Stomach smooth muscle (tissue), 2 donors: ENCODE data around the gene YBX2.
"Not testable (repeated sequence)": the region's sequence is repeated elsewhere in the genome, so short reads cannot be mapped to it uniquely, and the experiment has no call there.

Source experiments
- H3K27ac ChIP-seq: one replicate; pipeline ENCODE4 v1.7.0; 2013; ENCODE audit warnings: mild to moderate bottlenecking, low read length, inconsistent platforms
- H3K27me3 ChIP-seq, 2 donors: one replicate each; pipeline ENCODE4 v1.7.0; 2013; ENCODE audit warnings: low read length in 2 of 2; ENCODE audit not compliant: insufficient read depth in 2 of 2, control insufficient read depth in 1 of 2
- H3K36me3 ChIP-seq, 2 donors: one replicate each; pipeline ENCODE4 v1.7.0; 2013; ENCODE audit warnings: low read length in 2 of 2; ENCODE audit not compliant: control insufficient read depth in 2 of 2, insufficient read depth in 2 of 2
- H3K4me1 ChIP-seq: one replicate; pipeline ENCODE4 v1.7.0; 2013; ENCODE audit warnings: low read length; ENCODE audit not compliant: control insufficient read depth, insufficient read depth
- H3K4me3 ChIP-seq, 2 donors: one replicate each; pipeline ENCODE4 v1.7.0; 2013; ENCODE audit warnings: low read length in 2 of 2
- H3K9ac ChIP-seq, 2 donors: one replicate each; pipeline ENCODE4 v1.7.0; 2013; ENCODE audit warnings: low read length in 2 of 2, mild to moderate bottlenecking in 1 of 2
- H3K9me3 ChIP-seq, 2 donors: one replicate each; pipeline ENCODE4 v1.7.0; 2013; ENCODE audit warnings: low read length in 2 of 2; ENCODE audit not compliant: control insufficient read depth in 2 of 2
- donor health status: healthy.
- donor health status: Pancreatic carcinoma.

YBX2 gene

GRCh38 chr17:7253082-7253481, 41.4 kb downstream of the YBX2 start:
- H3K9me3 ChIP-seq: no peaks in the 10 kb centered on the region
- H3K4me3 ChIP-seq: peak overlapping the region; percentile 87
- peaks cover 30% of the 10 kb centered on the region for H3K4me1 ChIP-seq
- peaks cover 12 to 22% of the 10 kb centered on the region in 2 donors for H3K36me3 ChIP-seq
- H3K27ac ChIP-seq: peak overlapping the region; percentile 99
- peak overlapping the region; percentile 96 to 98 for H3K9ac ChIP-seq
- no peaks in the 10 kb centered on the region for H3K27me3 ChIP-seq

- H3K4me3 ChIP-seq: peak within 1 kb of the TSS; percentile 87
- H3K27ac ChIP-seq: peak within 1 kb of the TSS; percentile 99
- H3K27me3 ChIP-seq: no peaks in the 10 kb centered on the region
- peaks cover 30% of the 10 kb centered on the region for H3K4me1 ChIP-seq
- H3K36me3 ChIP-seq: peaks cover 12 to 22% of the 10 kb centered on the region in 2 donors
- peak within 1 kb of the TSS; percentile 96 to 98 for H3K9ac ChIP-seq
- H3K9me3 ChIP-seq: no peaks in the 10 kb centered on the region
These were observed 42.0 kb downstream of the YBX2 start, which contains the start of gene ELP5 for GRCh38 chr17:7252176-7253043. TSS of gene ELP5 (plus strand) at chr17:7252215. CDS start at chr17:7252551, 336 bp downstream.

- Histone ChIP-seq H3K27me3 (no peaks in the 10 kb centered on the region), H3K4me1 (peaks cover 30% of the 10 kb centered on the region), H3K9ac (peak within 1 kb of the TSS; percentile 96 to 98), H3K36me3 (peaks cover 16 to 23% of the 10 kb centered on the region in 2 donors), H3K27ac (peak within 1 kb of the TSS; percentile 99), H3K9me3 (no peaks in the 10 kb centered on the region), H3K4me3 (peak within 1 kb of the TSS; percentile 87)
These were observed 42.7 kb downstream of the YBX2 start, which contains the start of gene CTDNEP1 for GRCh38 chr17:7251661-7252175. TSS of gene CTDNEP1 (minus strand) at chr17:7251734. CDS start at chr17:7251296, 438 bp downstream.

GRCh38 chr17:7250695-7251627, 43.5 kb downstream of the YBX2 start:
- Histone ChIP-seq H3K36me3 (peaks cover 20 to 25% of the 10 kb centered on the region in 2 donors), H3K27ac (peak overlapping the region; percentile 99), H3K27me3 (no peaks in the 10 kb centered on the region), H3K4me1 (peaks cover 30% of the 10 kb centered on the region), H3K4me3 (peak overlapping the region; percentile 87), H3K9me3 (no peaks in the 10 kb centered on the region), H3K9ac (peak overlapping the region; percentile 82 to 98)

GRCh38 chr17:7249830-7250229, 44.6 kb downstream of the YBX2 start:
- Histone ChIP-seq H3K27ac (peak overlapping the region; percentile 99), H3K9ac (peak overlapping the region; percentile 82 to 98), H3K9me3 (no peaks in the 10 kb centered on the region), H3K27me3 (no peaks in the 10 kb centered on the region), H3K36me3 (peaks cover 20 to 22% of the 10 kb centered on the region in 2 donors), H3K4me1 (peaks cover 30% of the 10 kb centered on the region), H3K4me3 (peak overlapping the region; percentile 87)

- Histone ChIP-seq H3K9me3 (no peaks in the 10 kb centered on the region), H3K4me3 (no peak overlapping the region), H3K4me1 (peaks cover 30% of the 10 kb centered on the region), H3K9ac (no peak overlapping the region), H3K36me3 (peaks cover 20 to 21% of the 10 kb centered on the region in 2 donors), H3K27me3 (no peaks in the 10 kb centered on the region), H3K27ac (no peak overlapping the region)
These were observed 45.2 kb downstream of the YBX2 start for GRCh38 chr17:7249214-7249613.

GRCh38 chr17:7248796-7249195, 45.6 kb downstream of the YBX2 start:
- Histone ChIP-seq H3K4me3 (no peak overlapping the region), H3K27ac (no peak overlapping the region), H3K9ac (no peak overlapping the region)

GRCh38 chr17:7246779-7247178, 47.7 kb downstream of the YBX2 start:
- Histone ChIP-seq H3K4me3 (no peak overlapping the region), H3K27me3 (no peaks in the 10 kb centered on the region), H3K9ac (no peak overlapping the region), H3K36me3 (peaks cover 19 to 23% of the 10 kb centered on the region in 2 donors), H3K27ac (no peak overlapping the region), H3K9me3 (no peaks in the 10 kb centered on the region), H3K4me1 (peaks cover 32% of the 10 kb centered on the region)

More at GRCh38 chr17:7248796-7249195, 45.6 kb downstream of the YBX2 start:
- H3K27me3 ChIP-seq: no peaks in the 10 kb centered on the region
- H3K4me1 ChIP-seq: peaks cover 32% of the 10 kb centered on the region
- H3K36me3 ChIP-seq: peaks cover 19 to 23% of the 10 kb centered on the region in 2 donors
- no peaks in the 10 kb centered on the region for H3K9me3 ChIP-seq

- H3K36me3 ChIP-seq: peaks cover 27 to 31% of the 10 kb centered on the region in 2 donors
- H3K27ac ChIP-seq: peak overlapping the region; percentile 95
- H3K9me3 ChIP-seq, H3K4me3 ChIP-seq, H3K27me3 ChIP-seq, H3K9ac ChIP-seq: not testable (repeated sequence)
- H3K4me1 ChIP-seq: peaks cover 35% of the 10 kb centered on the region
These were observed 50.6 kb downstream of the YBX2 start for GRCh38 chr17:7243838-7244237.

- Histone ChIP-seq H3K27me3 (no peaks in the 10 kb centered on the region), H3K4me1 (peaks cover 32% of the 10 kb centered on the region), H3K36me3 (peaks cover 27 to 31% of the 10 kb centered on the region in 2 donors), H3K27ac (peak overlapping the region; percentile 95), H3K9ac (peak overlapping the region; percentile 91 to 99), H3K4me3 (peak overlapping the region; percentile 92 to 96), H3K9me3 (no peaks in the 10 kb centered on the region)
These were observed 51.0 kb downstream of the YBX2 start for GRCh38 chr17:7243453-7243729.
